Endodermal cell (in vitro differentiated cells): Measurements from ENCODE around the gene CALB2. TPM values are rescaled to one million over a fixed set of nuclear protein-coding genes. Genes with fewer than 3 reads are reported as not detected.

Experiments
- DNase-seq: peaks from one replicate; pipeline ENCODE4 v3.0.0-alpha.2; 2017
- H3K27ac ChIP-seq: 2 replicates; pipeline ENCODE4 v1.5.1; 2013; ENCODE audit warnings: mild to moderate bottlenecking, low read depth, low read length, moderate library complexity
- H3K27me3 ChIP-seq: 2 replicates; pipeline ENCODE4 v1.6.1; 2013; ENCODE audit warnings: mild to moderate bottlenecking, low read length, moderate library complexity; ENCODE audit not compliant: insufficient read depth, control insufficient read depth, poor library complexity, severe bottlenecking
- H3K36me3 ChIP-seq: 2 replicates; pipeline ENCODE4 v1.7.0; 2013; ENCODE audit warnings: mild to moderate bottlenecking, low read length, moderate library complexity; ENCODE audit not compliant: control insufficient read depth, insufficient read depth
- H3K4me1 ChIP-seq: one replicate; pipeline ENCODE4 v1.7.0; 2013; ENCODE audit warnings: low read length; ENCODE audit not compliant: control insufficient read depth, insufficient read depth
- H3K4me3 ChIP-seq: 2 replicates; pipeline ENCODE4 v1.5.1; 2013; ENCODE audit warnings: mild to moderate bottlenecking, low read length, moderate library complexity
- H3K9ac ChIP-seq: 2 replicates; pipeline ENCODE4 v1.6.1; 2013; ENCODE audit warnings: mild to moderate bottlenecking, low read length, moderate library complexity; ENCODE audit not compliant: poor library complexity, severe bottlenecking; ENCODE audit errors: extremely low read depth
- H3K9me3 ChIP-seq: 2 replicates; pipeline ENCODE4 v1.6.1; 2013; ENCODE audit warnings: mild to moderate bottlenecking, low read length, moderate library complexity; ENCODE audit not compliant: control insufficient read depth
- H3K27ac Mint-ChIP-seq: 2 replicates; pipeline ENCODE4 v1.8.0; 2020; ENCODE audit warnings: mixed read lengths
- H3K27me3 Mint-ChIP-seq: 2 replicates; pipeline ENCODE4 v1.8.0; 2021; ENCODE audit warnings: mild to moderate bottlenecking, mixed read lengths; ENCODE audit not compliant: insufficient read depth
- H3K36me3 Mint-ChIP-seq: 2 replicates; pipeline ENCODE4 v1.8.0; 2020; ENCODE audit warnings: low read depth, mixed read lengths
- H3K4me1 Mint-ChIP-seq: 2 replicates; pipeline ENCODE4 v1.8.0; 2020; ENCODE audit warnings: mixed read lengths
- H3K4me3 Mint-ChIP-seq: 2 replicates; pipeline ENCODE4 v1.8.0; 2020; ENCODE audit warnings: mild to moderate bottlenecking, moderate library complexity, mixed read lengths
- H3K9me3 Mint-ChIP-seq: 2 replicates; pipeline ENCODE4 v1.8.0; 2020; ENCODE audit warnings: mild to moderate bottlenecking, mixed read lengths
- CTCF ChIP-seq: fragments of 200-600 bp; sonication (generic); conservative IDR thresholded peaks from 2 replicates; pipeline ENCODE4 v1.5.0; 2021; ENCODE audit warnings: antibody characterized with exemption, mild to moderate bottlenecking
- WGBS, 2 experiments: methylation state at CpG; one replicate each; pipeline versions ENCODE4 v1.1.5 to v1.1.7; 2013; ENCODE audit warnings: missing lambda C conversion rate in 2 of 2, mixed read lengths in 1 of 2; ENCODE audit not compliant: insufficient coverage in 1 of 2, insufficient read length in 1 of 2; 5-methylcytosine and 5-hydroxymethylcytosine counted together
- total RNA-seq, 2 donors: library from RNA; stranded (reverse); fragmentation: NEBNext Ultra II Directional in 1 of 2; extraction: Animal tissue kit (Norgen Biotek cat#: 25700) in 1 of 2; gene quantifications; 2 replicates in 1 of 2; 3 replicates in 1 of 2; pipeline ENCODE4 v1.2.1, GENCODE V29; 2021

The CALB2 gene
- total RNA-seq, 2 donors from 2014 or later: 1.8 TPM; not detected in 1

GRCh38 chr16:71345031-71345430 lies 13.5 kb upstream of the CALB2 start:
- no peak overlapping the region for H3K27ac Mint-ChIP-seq
- Histone ChIP-seq H3K9ac (no peak overlapping the region), H3K9me3 (no peaks in the 10 kb centered on the region), H3K27me3 (no peaks in the 10 kb centered on the region), H3K36me3 (no peaks in the 10 kb centered on the region), H3K4me1 (no peaks in the 10 kb centered on the region), H3K27ac (no peak overlapping the region), H3K4me3 (no peak overlapping the region)
- H3K27me3 Mint-ChIP-seq: peaks cover 6% of the 10 kb centered on the region
- no peaks in the 10 kb centered on the region for H3K4me1 Mint-ChIP-seq
- no peaks in the 10 kb centered on the region for H3K9me3 Mint-ChIP-seq
- no peak overlapping the region for H3K4me3 Mint-ChIP-seq
- DNase-seq: no peak
- TF ChIP-seq CTCF: no peak
- no peaks in the 10 kb centered on the region for H3K36me3 Mint-ChIP-seq
- WGBS, 2 experiments: 71 to 75% methylated on average over 9 to 10 of the region's 10 CpGs

- H3K36me3 ChIP-seq: no peaks in the 10 kb centered on the region
- WGBS, 2 experiments: 96 to 100% methylated on average over 2 to 7 of the region's 7 CpGs
- H3K27me3 ChIP-seq: no peaks in the 10 kb centered on the region
- no peaks in the 10 kb centered on the region for H3K9me3 Mint-ChIP-seq
- H3K4me3 Mint-ChIP-seq: no peak overlapping the region
- H3K9ac ChIP-seq: no peak overlapping the region
- H3K27me3 Mint-ChIP-seq: no peaks in the 10 kb centered on the region
- H3K36me3 Mint-ChIP-seq: no peaks in the 10 kb centered on the region
- TF ChIP-seq CTCF: no peak
- no peak overlapping the region for H3K4me3 ChIP-seq
- H3K4me1 ChIP-seq: no peaks in the 10 kb centered on the region
- no peak overlapping the region for H3K27ac Mint-ChIP-seq
- no peak overlapping the region for H3K27ac ChIP-seq
- no peaks in the 10 kb centered on the region for H3K4me1 Mint-ChIP-seq
- no peaks in the 10 kb centered on the region for H3K9me3 ChIP-seq
- DNase-seq: no peak
Observed at GRCh38 chr16:71347146-71347545, 11.4 kb upstream of the CALB2 start.

- Histone ChIP-seq H3K27ac (no peak overlapping the region), H3K27me3 (no peaks in the 10 kb centered on the region), H3K4me3 (no peak overlapping the region), H3K9me3 (no peaks in the 10 kb centered on the region), H3K9ac (no peak overlapping the region), H3K36me3 (no peaks in the 10 kb centered on the region), H3K4me1 (no peaks in the 10 kb centered on the region)
- DNase-seq: no peak
- H3K4me1 Mint-ChIP-seq: no peaks in the 10 kb centered on the region
- H3K4me3 Mint-ChIP-seq: no peak overlapping the region
- no peak for TF ChIP-seq CTCF
- no peaks in the 10 kb centered on the region for H3K36me3 Mint-ChIP-seq
- no peak overlapping the region for H3K27ac Mint-ChIP-seq
- peaks cover 2% of the 10 kb centered on the region for H3K27me3 Mint-ChIP-seq
- H3K9me3 Mint-ChIP-seq: no peaks in the 10 kb centered on the region
- 89 to 91% methylated on average over 12 to 22 of the region's 22 CpGs for WGBS, 2 experiments
Observed at GRCh38 chr16:71348262-71349085, 10.0 kb upstream of the CALB2 start.
